ENCODE data around the gene MRC1. TPM values are rescaled to one million over a fixed set of nuclear protein-coding genes. Genes with fewer than 3 reads are reported as not detected.

Gene MRC1
- total RNA-seq, 1 donor from 2014 or later, result 31.0 TPM

- no peak for DNase-seq (ENCODE audit: low spot score)
Observed at GRCh38 chr10:17847585-17848296, 38.6 kb downstream of the MRC1 start.

- DNase-seq (ENCODE audit: low spot score), result no peak
Observed at GRCh38 chr10:17848646-17849045, 39.5 kb downstream of the MRC1 start.

GRCh38 chr10:17850501-17850900 lies 41.4 kb downstream of the MRC1 start:
- DNase-seq (ENCODE audit: low spot score), result no peak

GRCh38 chr10:17851611-17852010 lies 42.5 kb downstream of the MRC1 start:
- DNase-seq (ENCODE audit: low spot score), result peak; percentile 72

GRCh38 chr10:17854044-17854652 lies 45.0 kb downstream of the MRC1 start:
- DNase-seq (ENCODE audit: low spot score), result no peak

- no peak for DNase-seq (ENCODE audit: low spot score)
Observed at GRCh38 chr10:17857040-17857439, 47.9 kb downstream of the MRC1 start.

GRCh38 chr10:17859492-17860156 lies 50.5 kb downstream of the MRC1 start:
- DNase-seq (ENCODE audit: low spot score), result no peak

- DNase-seq (ENCODE audit: low spot score), result no peak
Observed at GRCh38 chr10:17861760-17862159, 52.6 kb downstream of the MRC1 start.

GRCh38 chr10:17865351-17865750 lies 56.2 kb downstream of the MRC1 start:
- no peak for DNase-seq (ENCODE audit: low spot score)

GRCh38 chr10:17866346-17866745 lies 57.2 kb downstream of the MRC1 start:
- DNase-seq (ENCODE audit: low spot score), result no peak

- DNase-seq (ENCODE audit: low spot score), result no peak
Observed at GRCh38 chr10:17867056-17867455, 57.9 kb downstream of the MRC1 start.

GRCh38 chr10:17871036-17871435 lies 61.9 kb downstream of the MRC1 start:
- DNase-seq (ENCODE audit: low spot score), result no peak

- no peak for DNase-seq (ENCODE audit: low spot score)
Observed at GRCh38 chr10:17872191-17873091, 63.3 kb downstream of the MRC1 start.

GRCh38 chr10:17873946-17874345 lies 64.8 kb downstream of the MRC1 start:
- DNase-seq (ENCODE audit: low spot score), result no peak

GRCh38 chr10:17877121-17877520 lies 68.0 kb downstream of the MRC1 start:
- no peak for DNase-seq (ENCODE audit: low spot score)

- DNase-seq (ENCODE audit: low spot score), result no peak
Observed at GRCh38 chr10:17878896-17879295, 69.7 kb downstream of the MRC1 start.

- no peak for DNase-seq (ENCODE audit: low spot score)
Observed at GRCh38 chr10:17880601-17881000, 71.5 kb downstream of the MRC1 start.

GRCh38 chr10:17882557-17882956 lies 73.4 kb downstream of the MRC1 start:
- no peak for DNase-seq (ENCODE audit: low spot score)

GRCh38 chr10:17883621-17884020 lies 74.5 kb downstream of the MRC1 start:
- no peak for DNase-seq (ENCODE audit: low spot score)

- no peak for DNase-seq (ENCODE audit: low spot score)
Observed at GRCh38 chr10:17888189-17888588, 79.0 kb downstream of the MRC1 start.

GRCh38 chr10:17891435-17891834 lies 82.3 kb downstream of the MRC1 start:
- no peak for DNase-seq (ENCODE audit: low spot score)

GRCh38 chr10:17904564-17904963 lies 95.4 kb downstream of the MRC1 start:
- DNase-seq (ENCODE audit: low spot score), result no peak
